SK-MEL-5 (cell line): Measurements from ENCODE around the gene PRAMEF33. TPM values are rescaled to one million over a fixed set of nuclear protein-coding genes. Genes with fewer than 3 reads are reported as not detected.

Experiments
- small RNA-seq, 2 experiments: library from RNA; depleted of rRNA; stranded (forward); fragments of <200 nt; gene quantifications; one replicate each; pipeline ENCODE3, GENCODE V24; 2014
- total RNA-seq: library from RNA; depleted of rRNA; stranded (reverse); fragments of >200 nt; shearing (Covaris generic); gene quantifications from 2 replicates; pipeline ENCODE4 v1.2.3, GENCODE V29; 2014; rRNA removed

Gene PRAMEF33
- total RNA-seq, 1 experiment from 2014 or later: not detected

Small RNA genes lying within 50 kb of the gene (small RNA-seq; reads per million reads assigned to genes)
- gene RNU6-771P: 0 reads per million in 2 experiments

Other genes with a start within 250 kb of the PRAMEF33 start
- gene PRAMEF27, start 247.0 kb upstream of the PRAMEF33 start, total RNA-seq: not detected in 2 replicates
- not detected in 2 replicates for gene HNRNPCL3, start 242.8 kb upstream of the PRAMEF33 start, total RNA-seq
- not detected in 2 replicates for gene PRAMEF25, start 232.8 kb upstream of the PRAMEF33 start, total RNA-seq
- not detected in 2 replicates for gene HNRNPCL2, start 186.7 kb upstream of the PRAMEF33 start, total RNA-seq
- not detected in 2 replicates for gene PRAMEF26, start 147.5 kb upstream of the PRAMEF33 start, total RNA-seq
- not detected in 2 replicates for gene HNRNPCL4, start 137.9 kb upstream of the PRAMEF33 start, total RNA-seq
- gene PRAMEF9, start 131.7 kb upstream of the PRAMEF33 start, total RNA-seq: not detected in 2 replicates
- not detected in 2 replicates for gene PRAMEF13, start 102.1 kb upstream of the PRAMEF33 start, total RNA-seq
- not detected in 2 replicates for gene PRAMEF18, start 77.4 kb upstream of the PRAMEF33 start, total RNA-seq
- not detected in 2 replicates for gene PRAMEF5, start 49.3 kb upstream of the PRAMEF33 start, total RNA-seq
- not detected in 2 replicates for gene PRAMEF8, start 18.4 kb upstream of the PRAMEF33 start, total RNA-seq
- not detected in 2 replicates for gene PRAMEF15, start 12.0 kb downstream of the PRAMEF33 start, total RNA-seq
- not detected in 2 replicates for gene PRAMEF14, start 43.6 kb downstream of the PRAMEF33 start, total RNA-seq
- not detected in 2 replicates for gene PRAMEF19, start 68.4 kb downstream of the PRAMEF33 start, total RNA-seq
- gene PRAMEF17, start 86.1 kb downstream of the PRAMEF33 start, total RNA-seq: not detected in 2 replicates
- not detected in 2 replicates for gene PRAMEF20, start 106.9 kb downstream of the PRAMEF33 start, total RNA-seq
- not detected in 2 replicates for gene LRRC38, start 210.5 kb downstream of the PRAMEF33 start, total RNA-seq